GM21786 (cell line): ENCODE data around the gene MARCHF3.
A peak's percentile ranks its signal among the peaks of the same experiment; 100 is the strongest.
"Not testable (repeated sequence)": the region's sequence is repeated elsewhere in the genome, so short reads cannot be mapped to it uniquely, and the experiment has no call there.

Experiments
- ATAC-seq: cut with Tn5 transposase; IDR thresholded peaks from one replicate; pipeline ENCODE4 v1.9.1; 2021; ENCODE audit not compliant: unreplicated experiment

Gene MARCHF3, protein sequence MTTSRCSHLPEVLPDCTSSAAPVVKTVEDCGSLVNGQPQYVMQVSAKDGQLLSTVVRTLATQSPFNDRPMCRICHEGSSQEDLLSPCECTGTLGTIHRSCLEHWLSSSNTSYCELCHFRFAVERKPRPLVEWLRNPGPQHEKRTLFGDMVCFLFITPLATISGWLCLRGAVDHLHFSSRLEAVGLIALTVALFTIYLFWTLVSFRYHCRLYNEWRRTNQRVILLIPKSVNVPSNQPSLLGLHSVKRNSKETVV

DNA sequence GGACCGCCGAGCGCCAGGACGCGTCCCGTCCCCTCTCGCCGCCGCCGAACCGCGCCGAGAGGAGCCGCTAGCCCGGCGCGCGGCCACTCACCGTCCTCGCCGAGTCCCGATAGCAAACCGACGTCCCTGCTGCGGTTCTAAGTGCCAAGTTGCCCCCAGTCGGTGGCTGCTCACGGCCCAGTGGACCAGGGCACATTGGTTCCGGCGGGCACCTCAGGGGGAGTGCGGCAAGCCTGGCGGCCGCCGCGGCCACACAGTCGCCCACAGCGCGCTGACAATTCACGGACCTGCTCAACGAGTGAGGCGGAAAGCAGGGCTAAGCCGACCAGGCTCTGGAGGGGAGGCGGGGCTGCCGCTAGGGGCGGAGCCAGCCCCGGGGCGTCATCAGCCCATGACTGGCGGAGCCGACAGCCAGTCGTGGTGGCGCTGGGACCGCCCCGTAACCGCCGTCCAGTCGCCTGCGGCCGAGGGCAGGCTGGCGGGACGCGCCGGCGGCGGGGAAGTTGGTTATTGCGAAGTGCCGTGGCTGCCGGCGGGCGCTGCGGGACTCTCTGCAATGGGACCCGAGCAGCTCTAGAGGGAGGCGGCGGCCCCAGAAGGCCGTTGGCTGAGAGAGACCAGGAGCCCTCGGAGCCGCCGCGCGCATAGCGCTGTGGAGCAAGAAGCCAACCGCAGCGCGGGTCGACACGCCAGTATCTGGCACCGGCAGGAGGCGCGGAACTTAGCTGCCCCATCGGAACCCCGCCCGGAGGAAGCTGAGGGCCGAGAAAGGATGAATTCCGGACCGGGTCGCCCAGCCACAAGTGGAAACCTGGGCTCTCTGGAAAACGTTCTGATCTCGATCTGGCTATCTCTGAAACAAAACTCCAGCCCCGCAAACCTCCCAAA, at the start of gene MARCHF3:
MARCHF3 (minus strand) TSS at position 300 of the 888 bp plus-strand sequence. CDS start 112,387 bp downstream, outside the sequence.
- ATAC-seq, result peak; percentile 92

DNA sequence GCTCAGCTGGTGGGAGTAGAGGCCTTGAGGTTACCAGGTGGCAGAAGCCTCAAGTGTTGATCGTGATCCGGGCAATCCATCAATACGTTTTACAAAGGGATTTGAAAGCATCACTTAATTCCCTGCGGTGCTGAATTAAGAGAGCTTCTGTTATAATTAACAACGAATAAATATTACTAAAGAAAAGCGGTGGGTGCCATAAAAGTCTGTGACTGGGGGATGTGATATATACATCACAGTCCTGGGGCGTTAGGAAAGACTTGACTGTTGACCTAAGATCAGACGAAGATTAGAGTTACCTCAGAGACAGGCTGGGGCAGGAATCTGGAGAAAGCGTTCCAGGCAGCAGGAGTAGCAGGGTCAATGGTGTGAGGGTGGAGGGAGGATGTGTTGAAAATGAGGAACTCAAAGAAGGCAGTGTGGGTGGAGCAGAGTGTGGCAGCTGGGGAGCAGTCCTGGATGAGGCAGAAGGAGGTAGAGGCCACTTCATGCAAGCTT, 49.7 kb upstream of the MARCHF3 start:
- no peak for ATAC-seq

DNA sequence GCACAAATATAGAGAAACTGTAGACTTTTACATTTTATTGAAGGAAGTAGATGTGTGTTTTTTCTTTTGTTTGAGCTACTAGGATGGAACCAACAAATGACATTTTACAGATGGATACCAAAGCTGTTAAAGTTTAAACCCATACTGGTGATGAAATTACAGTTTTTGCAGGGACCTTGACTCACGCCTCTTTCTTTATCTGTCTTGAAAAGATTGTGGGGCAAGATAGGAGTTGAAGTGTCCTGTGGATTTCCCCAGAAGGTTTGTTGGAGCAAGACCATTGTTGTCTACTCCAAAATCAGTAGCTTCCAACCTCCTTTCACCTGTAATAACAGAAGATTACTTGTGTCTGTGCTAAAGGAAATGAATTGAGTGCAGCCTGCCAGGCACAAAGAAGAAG, 47.0 kb upstream of the MARCHF3 start:
- no peak for ATAC-seq

DNA sequence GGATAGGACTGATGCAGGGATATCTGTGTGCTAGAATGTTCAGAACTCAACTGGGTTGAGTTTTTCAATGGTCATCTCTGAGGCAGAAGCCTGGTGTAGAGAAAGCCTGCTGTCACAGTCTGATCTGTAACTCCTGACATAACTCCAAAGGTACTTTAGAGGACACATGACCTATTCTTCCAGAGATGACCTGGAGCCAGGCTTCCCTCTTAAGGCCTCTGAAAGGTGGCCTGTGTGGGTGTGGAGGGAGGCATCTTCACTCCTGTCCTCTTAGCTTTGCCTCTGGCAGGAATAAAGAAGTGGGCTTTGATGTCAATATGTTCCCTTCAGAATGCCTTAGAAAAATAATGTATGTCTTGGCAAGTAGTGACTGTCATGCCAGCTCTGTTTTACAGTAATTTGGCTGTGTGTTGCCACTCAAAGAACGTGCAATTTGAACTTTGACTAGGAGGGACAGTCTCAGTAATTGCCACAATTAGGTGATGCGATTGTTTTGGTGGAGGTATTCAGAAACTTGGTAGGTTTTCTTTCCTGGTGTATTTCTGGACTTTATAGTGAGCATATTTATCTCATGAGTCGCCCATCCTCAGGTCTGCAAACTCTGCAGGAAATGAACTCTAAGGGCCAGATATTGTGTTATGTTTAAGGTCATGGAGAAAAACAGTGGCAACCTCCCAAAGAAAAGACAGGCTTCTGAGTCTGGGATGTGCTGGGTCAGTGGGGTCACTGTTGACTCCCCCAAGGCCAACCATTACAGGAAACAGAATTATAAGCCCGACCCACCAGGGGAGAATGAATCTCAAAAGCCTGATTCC, 46.2 kb upstream of the MARCHF3 start:
- ATAC-seq, result no peak

DNA sequence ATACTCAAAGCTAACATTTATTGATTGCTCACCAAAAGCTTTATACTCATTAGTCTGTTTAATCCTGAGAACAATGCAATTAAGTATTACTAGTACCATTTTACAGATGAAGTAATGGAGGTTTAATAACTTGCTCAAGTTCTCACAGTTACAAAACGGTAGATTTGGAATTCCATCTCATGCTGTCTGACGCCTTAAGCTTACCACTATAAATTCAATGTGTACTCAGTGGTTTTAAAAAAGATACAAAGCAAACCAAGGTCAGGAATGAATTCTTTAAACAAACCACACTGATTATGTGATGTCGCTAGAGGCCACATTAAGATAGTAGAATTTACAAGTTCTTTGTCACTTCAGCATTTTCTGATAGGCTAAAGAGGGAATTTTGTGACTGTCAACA, 44.1 kb upstream of the MARCHF3 start:
- no peak for ATAC-seq

DNA sequence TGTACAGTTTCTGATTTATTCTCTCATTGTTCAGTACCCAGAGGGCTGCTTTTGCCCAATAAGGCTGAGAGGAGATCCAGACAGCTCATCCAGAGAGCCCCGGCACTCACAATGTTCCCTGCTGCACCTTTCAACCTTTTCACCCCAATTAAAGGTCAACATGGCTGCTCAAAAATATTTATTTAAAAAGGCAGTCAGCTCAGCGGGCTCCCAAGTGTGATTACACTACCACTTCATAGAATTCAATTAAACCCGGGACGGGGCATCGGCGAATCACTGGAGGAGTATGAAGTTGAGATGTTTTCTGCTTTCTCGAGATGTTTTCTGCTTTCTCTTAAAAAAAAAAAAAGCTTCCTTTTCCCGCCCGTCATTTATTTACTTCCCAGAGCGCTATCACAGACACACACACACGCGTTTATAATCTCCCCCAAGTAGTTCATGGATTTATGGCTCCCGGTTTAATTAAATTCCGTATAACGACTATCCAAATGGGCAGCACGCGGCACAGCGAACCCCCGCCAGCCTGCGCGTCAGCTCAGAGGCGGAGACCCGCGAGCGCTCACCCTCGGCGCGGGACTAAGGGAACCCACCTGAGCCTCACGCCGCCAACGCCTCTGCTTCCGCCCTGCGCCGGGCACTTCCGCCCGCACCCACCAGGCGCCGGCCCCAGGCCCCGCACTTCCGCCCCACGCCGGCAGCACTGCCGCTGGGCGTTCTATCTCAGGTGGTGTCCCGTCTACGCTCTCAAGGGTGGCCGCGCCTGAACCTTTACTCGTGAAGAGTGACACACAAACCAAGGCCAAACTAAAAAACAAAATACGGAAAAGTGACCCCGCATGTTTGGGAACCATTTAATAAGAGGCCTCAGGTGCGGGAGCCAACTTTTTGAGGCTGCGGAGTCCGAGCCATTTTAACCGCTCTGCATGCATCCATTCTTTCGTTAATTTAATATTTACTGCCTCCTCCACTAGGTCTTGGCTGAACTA, 42.8 kb upstream of the MARCHF3 start, which contains the start of gene C5orf63:
C5orf63 (minus strand) TSS at position 642 of the 986 bp plus-strand sequence. CDS start 14,507 bp downstream, outside the sequence.
- peak; percentile 99 for ATAC-seq

DNA sequence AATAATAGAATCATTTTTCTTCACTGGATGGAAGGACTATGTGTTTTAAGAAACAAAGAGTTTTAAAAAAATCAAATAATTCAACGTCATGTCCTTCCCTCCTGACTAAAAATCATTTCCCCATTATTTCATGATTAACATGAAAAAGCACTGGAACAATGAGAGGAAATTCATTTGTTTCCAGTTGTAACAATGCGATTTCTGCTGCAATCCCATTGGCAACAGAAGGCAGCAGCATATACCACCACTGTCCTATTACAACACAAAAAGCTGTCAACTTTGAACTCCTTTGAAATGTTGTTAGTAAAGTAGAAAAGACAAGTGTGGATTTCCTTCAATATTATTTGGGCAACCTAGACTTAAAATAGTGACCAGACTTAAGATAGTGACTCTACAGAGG, 39.9 kb upstream of the MARCHF3 start:
- ATAC-seq, result no peak

DNA sequence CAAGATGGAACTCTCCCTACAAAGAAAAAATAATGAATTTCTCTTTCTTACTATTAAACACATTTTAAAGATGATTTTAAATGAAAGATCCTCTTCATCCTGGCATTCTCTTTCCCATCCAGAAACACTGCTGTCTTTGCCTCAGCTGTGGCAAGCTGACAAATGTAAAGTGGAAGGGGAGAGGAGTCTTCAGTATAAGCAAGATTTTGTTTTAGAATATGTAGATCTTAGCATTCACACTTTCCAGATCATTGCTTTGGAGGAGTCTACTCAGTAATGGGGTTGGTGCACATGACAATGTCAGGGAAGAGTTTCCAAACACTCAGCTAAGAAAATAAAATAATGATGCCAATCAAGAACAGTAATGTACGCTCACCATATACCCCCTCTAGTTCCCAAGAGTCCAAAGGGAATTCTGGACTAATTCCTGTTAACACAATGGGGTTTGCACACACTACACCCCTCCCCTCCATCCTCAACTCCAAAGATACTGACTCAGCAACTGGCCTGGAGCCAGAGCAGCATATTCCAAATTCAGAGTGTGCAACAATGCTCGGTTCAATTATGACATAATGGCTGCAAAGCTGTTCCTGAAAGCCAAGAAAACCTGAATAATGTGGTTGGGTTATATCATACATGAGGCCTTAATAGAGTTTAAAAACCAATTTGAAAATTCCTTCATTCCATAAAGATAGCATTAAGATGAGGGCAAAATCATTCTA, 38.3 kb upstream of the MARCHF3 start:
- no peak for ATAC-seq

DNA sequence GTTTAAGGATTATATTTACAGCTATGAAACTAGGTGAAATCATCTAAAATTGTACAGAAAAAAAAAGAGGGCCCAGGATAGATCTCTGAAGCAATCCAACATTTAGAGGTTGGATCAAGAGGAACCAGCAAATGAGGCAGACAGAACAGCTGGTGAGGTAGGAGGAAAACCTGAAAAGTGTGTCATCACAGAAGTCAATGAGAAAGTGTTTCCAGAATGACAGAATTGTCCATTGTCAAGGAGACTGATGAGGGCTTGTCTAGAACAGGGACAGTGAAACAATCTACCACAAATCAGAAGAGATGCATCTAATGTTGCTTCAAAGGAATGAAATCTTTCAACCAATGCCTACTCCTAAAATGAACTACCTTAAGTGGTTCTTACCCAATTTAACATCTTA, 36.4 kb upstream of the MARCHF3 start:
- ATAC-seq, result no peak

DNA sequence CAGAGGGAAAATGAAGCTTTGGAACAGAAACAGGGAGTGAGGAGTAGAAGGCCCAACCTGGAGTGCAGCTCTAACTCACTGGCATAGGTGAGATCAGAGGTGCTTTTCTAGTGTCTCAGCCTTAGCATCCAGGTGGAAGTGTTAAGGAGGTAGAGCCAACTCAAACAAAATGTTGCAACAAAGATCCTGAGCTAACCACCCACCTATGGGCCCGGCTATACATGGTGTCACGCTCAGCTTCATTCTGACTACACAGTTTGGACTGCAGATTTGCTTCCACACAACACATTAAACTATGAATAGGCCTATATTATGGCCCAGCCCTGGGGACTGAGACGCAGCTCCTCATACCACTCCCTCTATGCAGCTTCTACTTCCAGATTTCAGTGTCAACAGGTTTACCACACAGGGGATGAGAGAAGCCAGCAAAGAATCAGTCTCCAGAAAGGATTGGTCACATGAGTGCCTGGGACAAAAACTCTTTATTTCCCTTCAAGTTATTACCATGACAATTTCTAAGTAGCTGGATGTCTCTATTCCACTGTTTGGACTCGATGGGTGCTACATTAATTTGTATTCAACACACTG, 34.0 kb upstream of the MARCHF3 start:
- ATAC-seq, result no peak

DNA sequence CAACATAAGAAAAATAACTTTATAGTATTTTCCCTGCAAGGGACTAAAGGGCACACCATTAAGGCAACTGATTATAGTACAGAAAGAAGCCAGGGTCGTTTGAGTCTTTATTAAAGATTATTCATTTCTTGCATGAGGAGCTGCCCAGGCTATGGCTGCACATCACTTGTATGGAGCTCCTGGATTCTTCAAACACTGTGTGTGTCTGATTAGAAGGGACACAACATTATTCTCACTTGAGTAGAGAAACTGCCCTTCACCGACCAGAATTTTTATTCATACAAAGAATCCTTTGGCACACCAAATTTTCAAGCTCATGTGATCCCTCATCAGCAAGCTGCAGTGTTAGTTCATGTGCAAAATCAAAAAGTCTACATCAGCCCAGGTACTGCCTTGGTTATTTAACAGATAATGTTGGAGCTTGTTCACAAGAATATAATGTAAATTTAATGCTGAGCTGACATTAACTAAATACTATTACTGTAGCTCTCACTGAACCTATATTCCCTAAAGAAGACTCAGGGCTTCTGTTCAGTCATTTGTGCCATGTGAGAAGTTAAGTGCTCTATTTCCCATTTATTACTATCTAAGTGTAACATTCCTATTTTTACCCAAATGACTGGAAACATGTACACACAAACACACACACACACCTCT, 33.0 kb upstream of the MARCHF3 start:
- ATAC-seq, result no peak

DNA sequence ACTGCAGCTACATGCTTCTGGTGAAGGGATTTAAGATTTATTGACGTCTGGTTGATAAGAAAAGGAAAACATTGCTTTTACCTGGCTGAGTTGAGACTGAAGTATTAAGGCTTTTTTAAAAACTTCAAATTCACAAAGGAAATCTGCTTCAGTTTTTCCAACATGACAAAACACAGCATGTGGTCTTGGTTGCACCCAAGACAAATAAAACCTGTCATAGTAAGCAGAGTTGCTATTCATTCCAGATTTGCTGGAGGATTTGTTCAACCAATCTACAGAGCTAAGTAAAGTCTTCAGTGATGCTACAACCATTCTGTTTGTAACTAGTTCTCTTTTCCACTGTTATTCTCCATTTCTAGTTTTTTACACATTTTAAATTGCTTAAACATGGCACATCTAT, 31.6 kb upstream of the MARCHF3 start:
- no peak for ATAC-seq

DNA sequence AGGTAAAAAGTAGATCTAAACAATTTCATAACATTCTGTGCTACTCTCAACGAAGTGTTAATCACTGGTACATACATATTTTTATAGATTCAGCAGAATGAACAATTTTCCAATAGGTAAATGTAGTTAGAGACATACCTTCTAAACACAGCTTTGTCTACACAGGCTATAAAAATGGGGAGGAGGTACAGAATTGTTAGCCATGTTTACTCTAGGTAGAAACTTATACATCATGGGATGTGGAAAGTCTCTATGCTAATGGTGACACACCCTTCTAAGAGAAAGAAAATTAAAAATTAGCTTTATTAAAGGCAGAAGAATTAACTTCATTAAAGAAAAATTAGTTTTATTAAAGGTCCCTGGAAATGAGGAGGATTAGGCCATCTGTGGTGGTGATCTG, 31.2 kb upstream of the MARCHF3 start:
- no peak for ATAC-seq

DNA sequence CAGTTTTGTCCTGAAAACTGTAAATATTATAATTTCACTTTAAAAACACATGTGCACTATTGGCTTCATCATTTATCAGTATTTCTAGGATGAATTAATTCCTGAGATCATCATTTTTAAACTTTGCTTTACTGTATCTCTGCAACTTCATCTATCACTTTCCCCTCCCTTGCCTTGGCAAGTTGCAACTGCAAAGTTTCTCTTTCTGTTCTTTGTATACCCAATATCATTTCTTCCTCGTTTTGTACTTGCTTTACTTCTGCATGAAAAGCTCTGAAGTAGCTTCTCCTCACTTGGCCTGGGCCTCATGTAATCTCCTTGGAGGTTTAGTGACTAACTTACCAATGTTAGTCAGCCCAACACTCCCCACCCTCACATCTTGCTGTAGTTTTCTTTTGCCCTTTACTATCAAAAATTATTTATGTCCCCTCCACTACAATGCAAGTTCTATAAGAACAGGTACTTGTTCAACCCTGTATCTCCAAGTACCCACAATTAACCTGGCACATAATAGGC, 30.2 kb upstream of the MARCHF3 start:
- no peak for ATAC-seq

DNA sequence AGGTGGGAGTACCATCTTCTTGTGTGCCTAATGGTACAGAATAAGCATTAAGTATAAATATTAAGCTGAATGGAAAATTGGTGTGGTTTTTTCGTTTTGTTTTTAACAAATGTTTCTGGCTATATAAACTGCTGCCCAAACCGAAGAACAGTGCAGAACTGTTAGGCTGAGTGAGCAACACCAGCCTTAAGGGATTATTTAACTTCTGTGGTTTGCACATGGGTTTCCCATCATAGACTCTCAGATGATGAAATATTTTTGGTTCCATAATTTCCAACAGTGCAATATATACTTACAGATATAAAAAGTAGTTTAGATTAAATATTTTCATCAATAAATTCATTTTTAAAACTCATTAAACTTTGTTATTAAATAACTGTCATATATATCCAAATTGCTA, 26.5 kb upstream of the MARCHF3 start:
- no peak for ATAC-seq

DNA sequence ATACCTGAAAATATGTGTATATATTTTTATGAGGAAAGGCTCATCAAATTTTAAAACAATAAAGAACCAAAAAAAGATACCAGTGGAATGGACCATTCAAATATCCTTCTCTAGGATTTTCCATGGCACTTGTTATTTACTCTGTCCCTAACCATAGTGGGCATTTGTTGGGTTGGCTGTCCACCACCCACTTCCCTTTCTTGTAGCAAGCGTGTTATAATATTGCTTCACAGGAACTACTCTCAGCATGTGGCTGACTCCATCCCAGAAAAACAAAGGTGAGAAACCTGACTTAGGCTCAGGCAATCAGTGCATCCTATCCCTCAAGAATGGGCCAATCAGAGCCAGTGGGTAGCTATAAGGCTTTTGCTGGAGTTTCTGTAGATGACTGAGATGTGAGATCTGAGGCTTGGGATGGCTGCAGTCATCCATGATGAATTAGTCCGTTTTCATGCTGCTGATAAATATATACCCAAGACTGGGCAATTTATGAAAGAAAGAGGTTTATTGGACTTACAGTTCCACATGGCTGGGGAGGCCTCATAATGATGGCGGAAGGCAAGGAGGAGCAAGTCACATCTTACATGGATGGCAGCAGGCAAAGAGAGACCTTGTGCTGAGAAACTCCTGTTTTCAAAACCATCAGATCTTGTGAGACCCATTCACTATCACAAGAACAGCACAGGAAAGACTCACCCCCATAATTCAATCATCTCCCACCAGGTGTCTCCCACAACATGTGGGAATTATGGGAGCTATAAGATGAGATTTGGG, 25.7 kb upstream of the MARCHF3 start:
- ATAC-seq, result no peak

DNA sequence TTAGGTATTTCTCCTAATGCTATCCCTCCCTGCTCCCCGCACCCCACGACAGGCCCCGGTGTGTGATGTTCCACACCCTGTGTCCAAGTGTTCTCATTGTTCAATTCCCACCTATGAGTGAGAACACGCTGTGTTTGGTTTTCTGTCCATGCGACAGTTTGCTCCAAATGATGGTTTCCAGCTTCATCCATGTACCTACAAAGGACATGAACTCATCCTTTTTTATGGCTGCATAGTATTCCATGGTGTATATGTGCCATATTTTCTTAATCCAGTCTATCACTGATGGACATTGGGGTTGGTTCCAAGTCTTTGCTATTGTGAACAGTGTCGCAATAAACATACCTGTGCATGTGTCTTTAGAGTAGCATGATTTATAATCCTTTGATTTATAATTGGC, 23.2 kb upstream of the MARCHF3 start:
- ATAC-seq, result not testable (repeated sequence)
